GM18867 (cell line): Measurements from ENCODE around the gene SDK2.
"Not testable (repeated sequence)": the region's sequence is repeated elsewhere in the genome, so short reads cannot be mapped to it uniquely, and the experiment has no call there.

Experiments used
- ATAC-seq: cut with Tn5 transposase; IDR thresholded peaks from one replicate; pipeline ENCODE4 v1.9.1; 2021; ENCODE audit warnings: mild to moderate bottlenecking, moderate library complexity; ENCODE audit not compliant: unreplicated experiment

The SDK2 gene

GRCh38 chr17:73463821-73464220 is 180.4 kb downstream of the SDK2 start:
- ATAC-seq, result no peak

GRCh38 chr17:73462823-73463222 is 181.4 kb downstream of the SDK2 start:
- no peak for ATAC-seq

- no peak for ATAC-seq
Observed at GRCh38 chr17:73459980-73460379, 184.3 kb downstream of the SDK2 start.

GRCh38 chr17:73455767-73456166 is 188.5 kb downstream of the SDK2 start:
- ATAC-seq, result no peak

- ATAC-seq, result no peak
Observed at GRCh38 chr17:73455050-73455687, 189.1 kb downstream of the SDK2 start.

- ATAC-seq, result not testable (repeated sequence)
Observed at GRCh38 chr17:73453494-73453893, 190.8 kb downstream of the SDK2 start.

GRCh38 chr17:73453090-73453489 is 191.2 kb downstream of the SDK2 start:
- ATAC-seq, result no peak

DNA sequence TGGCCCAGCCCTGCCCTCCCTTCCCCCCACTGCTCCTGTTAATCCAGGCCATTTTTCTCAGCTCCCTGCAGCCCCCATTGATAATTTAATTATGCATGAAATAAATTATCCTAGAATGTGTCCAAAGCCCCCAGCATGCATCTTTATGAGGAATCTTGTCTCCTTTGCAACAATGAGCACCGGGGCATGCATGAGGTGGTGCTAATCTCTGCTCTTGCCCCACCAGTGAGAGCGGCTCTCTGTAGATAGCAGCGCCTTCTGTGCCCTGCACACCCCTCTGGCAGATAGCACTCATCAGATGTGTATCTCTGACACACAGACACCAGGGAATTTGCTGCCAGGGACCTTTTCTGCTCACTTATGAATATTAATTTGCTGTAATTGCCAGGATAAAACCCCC is 192.2 kb downstream of the SDK2 start:
- no peak for ATAC-seq

DNA sequence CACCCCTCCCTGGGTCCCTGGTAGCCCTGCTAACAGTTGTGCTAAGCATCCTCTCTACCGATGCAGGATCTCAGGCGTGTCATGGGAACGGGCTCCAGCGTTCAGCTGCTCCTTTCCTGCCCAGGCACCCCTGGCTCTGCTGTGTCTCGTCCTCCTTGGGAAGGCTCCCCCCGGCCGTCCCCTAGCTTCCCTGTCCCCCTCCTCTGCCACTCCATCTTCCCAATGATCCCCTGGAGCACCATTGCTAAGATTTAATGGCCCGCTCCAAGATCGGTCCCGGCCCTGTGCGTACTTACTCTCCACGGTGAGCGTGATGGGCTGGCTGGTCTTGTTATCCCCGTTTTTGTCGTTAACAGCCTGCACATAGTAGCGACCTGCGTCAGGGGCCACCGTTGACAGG is 196.9 kb downstream of the SDK2 start:
- ATAC-seq, result no peak

DNA sequence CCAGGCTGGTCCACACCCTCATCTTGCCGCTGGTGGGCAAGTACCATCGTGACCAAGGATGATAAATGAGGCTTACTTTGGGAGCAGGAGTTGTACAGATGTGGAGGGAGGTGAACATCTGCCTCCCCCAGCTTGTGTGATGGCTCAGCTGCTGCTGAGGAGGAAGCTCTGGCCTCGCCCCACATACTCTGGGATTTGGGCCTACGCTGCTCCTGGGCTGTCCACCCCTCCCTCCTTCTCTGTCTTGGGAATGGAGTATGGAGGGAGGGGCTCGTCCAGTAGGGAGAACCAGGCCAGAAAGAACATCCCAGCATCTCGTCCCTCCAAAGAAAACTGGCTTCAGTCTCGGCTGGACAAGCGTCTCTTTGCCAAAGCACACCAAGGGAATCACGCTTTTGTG is 197.6 kb downstream of the SDK2 start:
- ATAC-seq, result no peak

GRCh38 chr17:73445466-73445865 is 198.8 kb downstream of the SDK2 start:
- ATAC-seq, result no peak

GRCh38 chr17:73444021-73444420 is 200.2 kb downstream of the SDK2 start:
- ATAC-seq, result no peak

DNA sequence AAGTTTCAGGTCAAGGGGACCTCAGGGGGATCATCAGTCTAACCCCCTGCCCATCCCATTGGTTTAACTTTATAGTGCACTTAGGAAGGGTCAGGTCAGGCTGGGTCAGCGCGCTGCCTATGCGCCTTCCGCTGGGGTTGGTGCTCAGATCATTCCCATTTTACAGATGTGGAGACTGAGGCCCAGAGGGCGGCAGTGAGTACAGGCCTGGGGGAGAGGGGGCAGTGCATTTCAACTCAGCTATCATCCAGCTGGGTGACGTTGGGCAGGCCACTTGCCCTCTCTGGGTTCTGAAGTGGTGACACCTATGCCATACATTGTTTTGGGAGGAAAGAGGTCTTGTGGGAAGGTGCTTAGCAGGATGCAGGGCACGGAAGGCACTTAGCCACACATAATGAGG is 204.6 kb downstream of the SDK2 start:
- no peak for ATAC-seq

GRCh38 chr17:73437826-73438225 is 206.4 kb downstream of the SDK2 start:
- no peak for ATAC-seq

DNA sequence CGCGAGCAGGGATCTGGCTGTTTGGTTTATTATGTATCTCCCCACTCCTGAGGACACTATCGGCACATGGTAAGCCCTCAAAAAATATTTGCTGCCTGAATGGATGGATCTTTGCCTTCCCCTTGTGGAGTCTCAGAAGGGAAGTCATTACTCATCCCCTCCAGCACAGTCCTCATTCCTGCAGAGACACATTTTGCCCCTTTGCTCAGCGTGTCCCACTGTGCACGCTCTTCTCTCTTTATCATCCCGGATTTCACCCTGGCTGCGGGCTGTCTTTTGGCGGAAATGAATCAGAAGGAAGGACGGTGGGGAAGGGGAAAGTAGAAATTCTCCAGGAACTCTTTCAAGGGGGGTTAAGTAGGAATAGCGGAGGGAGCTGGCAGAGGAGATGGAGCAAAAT is 207.3 kb downstream of the SDK2 start:
- no peak for ATAC-seq

- ATAC-seq, result no peak
Observed at GRCh38 chr17:73435412-73435811, 208.8 kb downstream of the SDK2 start.

DNA sequence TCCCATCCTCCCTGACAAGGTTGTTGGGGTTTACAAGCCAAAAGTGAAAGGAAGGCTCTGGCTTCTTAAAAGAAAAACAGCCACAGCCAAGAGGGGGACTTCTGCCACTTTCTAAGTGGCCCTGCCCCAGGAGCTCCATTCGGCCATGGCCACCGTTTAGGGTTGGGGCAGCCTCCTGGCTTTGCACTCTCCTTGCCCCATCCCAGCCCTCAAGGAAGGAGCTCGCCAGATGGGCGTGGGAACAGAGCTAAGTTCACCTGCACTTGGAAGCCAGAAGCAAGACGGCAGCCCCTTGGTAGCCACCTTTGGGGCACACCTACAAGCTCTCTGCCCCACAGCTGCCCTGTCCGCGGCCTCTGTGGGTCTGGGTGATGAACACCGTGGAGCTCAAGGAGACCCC is 210.1 kb downstream of the SDK2 start:
- ATAC-seq, result no peak

DNA sequence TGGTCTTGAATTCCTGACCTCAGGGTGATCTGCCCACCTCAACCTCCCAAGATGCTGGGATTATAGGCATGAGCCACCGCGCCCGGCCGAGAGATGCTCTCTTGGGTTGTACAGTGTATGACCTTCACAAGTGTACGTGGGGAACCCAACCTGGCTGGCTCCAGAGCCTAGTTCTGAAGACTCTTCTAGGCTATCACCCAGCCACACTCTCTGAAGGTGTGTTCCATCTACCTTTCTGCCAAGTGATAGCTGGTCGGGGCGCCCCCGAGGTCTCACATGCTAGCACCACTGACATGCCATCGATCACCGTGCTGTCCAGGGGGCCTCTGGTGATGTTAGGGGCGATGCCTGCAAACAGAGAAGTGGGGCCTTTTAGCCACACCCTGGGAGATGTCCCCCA is 210.7 kb downstream of the SDK2 start:
- ATAC-seq, result no peak

DNA sequence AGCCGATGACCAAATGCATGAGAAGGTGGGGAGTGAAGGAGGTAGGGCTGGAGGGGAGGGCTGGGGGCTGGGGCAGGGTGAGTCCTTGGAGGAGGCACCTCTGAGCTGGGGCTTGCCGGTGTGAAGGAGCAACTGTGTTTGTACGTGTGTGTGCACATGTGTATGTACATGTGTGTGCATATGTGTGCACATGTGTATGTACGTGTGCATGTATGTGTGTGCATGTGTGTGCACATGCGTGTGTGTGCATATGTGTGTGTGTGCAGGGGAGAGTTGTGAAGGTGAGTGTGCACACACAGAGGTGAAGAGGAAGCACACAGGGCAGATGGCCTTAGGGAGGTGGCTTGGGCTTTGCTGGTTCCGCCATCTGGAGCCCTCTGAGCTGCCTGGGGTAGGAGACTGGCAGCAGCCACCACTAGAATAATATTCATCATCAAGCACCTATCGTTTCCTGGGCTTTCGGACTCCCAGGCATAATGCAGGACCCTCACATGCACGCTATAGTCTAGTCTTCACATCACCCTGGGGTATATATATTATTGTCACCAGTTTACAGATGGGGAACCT is 211.5 kb downstream of the SDK2 start:
- no peak for ATAC-seq

DNA sequence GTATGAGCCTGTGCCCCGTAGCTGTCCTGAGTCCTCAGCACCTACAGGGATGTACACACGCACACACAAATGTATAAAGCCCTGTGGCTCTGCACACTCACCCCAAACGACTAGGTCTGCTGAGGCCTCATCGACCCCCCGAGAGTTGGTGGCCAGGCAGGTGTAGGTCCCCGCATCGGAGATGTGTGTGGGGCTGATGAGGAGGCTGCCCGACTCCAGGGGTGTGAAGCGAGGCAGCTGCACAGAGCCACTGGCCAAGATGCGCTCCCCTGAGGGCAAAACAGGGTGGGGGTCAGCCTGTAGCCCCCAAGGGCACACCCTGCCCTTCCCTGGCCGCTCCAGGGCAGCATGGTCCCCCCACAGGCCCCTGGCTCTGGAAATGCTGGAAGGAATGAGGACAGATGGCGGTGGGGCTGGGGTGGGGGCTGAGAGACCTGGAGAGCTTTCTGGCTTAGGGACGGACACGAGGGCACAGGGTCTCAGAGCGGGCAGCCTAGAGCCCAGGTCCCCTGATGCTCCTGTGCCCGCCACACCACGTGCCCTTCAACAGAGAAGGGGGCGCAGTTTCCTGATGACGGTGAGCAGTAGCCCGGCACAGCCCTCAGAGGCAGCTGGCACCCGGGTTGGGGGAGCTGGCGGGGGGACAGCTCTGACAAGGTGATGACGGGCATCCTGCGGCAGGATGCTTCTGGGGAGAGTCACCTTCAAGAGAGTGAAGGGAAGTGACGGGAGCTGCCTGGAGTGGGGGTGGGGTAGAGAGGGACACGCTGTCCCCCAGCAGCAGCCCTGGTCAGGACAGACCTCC is 212.6 kb downstream of the SDK2 start:
- no peak for ATAC-seq

- ATAC-seq, result no peak
Observed at GRCh38 chr17:73430848-73431247, 213.4 kb downstream of the SDK2 start.

DNA sequence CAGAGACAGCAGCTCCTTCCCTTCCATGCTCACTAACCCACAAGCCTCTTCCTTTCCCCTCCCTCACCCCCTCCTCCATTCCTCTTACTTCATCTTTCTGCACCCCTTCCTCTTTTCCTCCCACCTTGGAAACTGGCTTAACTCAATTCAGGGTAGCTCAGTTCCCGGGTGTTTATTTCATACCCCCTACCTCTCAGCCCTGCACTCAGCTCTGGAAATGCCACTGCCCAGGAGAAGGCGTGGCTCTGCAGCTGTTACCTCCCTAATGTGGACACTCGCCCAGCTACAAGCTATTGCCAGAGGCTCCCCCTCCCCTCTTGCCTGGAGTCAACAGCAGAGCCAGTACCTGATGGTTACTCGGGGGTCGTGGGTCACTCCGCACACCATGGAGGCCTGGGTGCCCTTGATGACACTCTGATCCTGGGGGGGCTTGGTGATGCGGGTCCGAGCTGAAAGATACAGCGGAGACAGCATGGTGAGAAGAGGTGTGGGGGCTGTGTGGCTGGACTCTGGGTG is 214.0 kb downstream of the SDK2 start:
- no peak for ATAC-seq
